ENCODE measurements around the gene TSPYL2.

The TSPYL2 gene

GRCh38 chrX:53080628-53081580, 1.3 kb upstream of the TSPYL2 start:
- peak in 3 of 56 donors; percentile 3 to 14 (median 10) for DNase-seq

- DNase-seq, result peak in 8 of 56 donors; percentile 19 to 54 (median 48)
Measured at GRCh38 chrX:53082773-53083616, 828 bp downstream of the TSPYL2 start.

- DNase-seq, result no peak
Measured at GRCh38 chrX:53084043-53084570, 1.9 kb downstream of the TSPYL2 start.

GRCh38 chrX:53084863-53085262, 2.7 kb downstream of the TSPYL2 start:
- DNase-seq, result no peak

GRCh38 chrX:53085661-53086229, 3.6 kb downstream of the TSPYL2 start:
- DNase-seq, result no peak

- peak in 17 of 56 donors; percentile 3 to 46 (median 25) for DNase-seq
Measured at GRCh38 chrX:53086464-53086863, 4.3 kb downstream of the TSPYL2 start.

GRCh38 chrX:53087388-53087831, 5.2 kb downstream of the TSPYL2 start:
- peak in 1 of 56 donors; percentile 7 for DNase-seq

- peak in 50 of 56 donors; percentile 8 to 87 (median 58) for DNase-seq
Measured at GRCh38 chrX:53088136-53088974, 6.2 kb downstream of the TSPYL2 start.

- peak in 28 of 56 donors; percentile 1 to 76 (median 20) for DNase-seq
Measured at GRCh38 chrX:53089224-53089842, 7.2 kb downstream of the TSPYL2 start.

- no peak for DNase-seq
Measured at GRCh38 chrX:53089925-53090324, 7.8 kb downstream of the TSPYL2 start.

- DNase-seq, result no peak
Measured at GRCh38 chrX:53091354-53091753, 9.2 kb downstream of the TSPYL2 start.

- DNase-seq, result peak in 47 of 56 donors; percentile 1 to 76 (median 29)
Measured at GRCh38 chrX:53093177-53093655, 11.0 kb downstream of the TSPYL2 start.

GRCh38 chrX:53093748-53094581, 11.8 kb downstream of the TSPYL2 start, which contains the start of gene KANTR:
Gene KANTR, plus strand, starts transcription at chrX:53094142. Its CDS starts 30,131 bp downstream, at chrX:53124273.
- peak; percentile 35 to 91 (median 78) for DNase-seq

- no peak for DNase-seq
Measured at GRCh38 chrX:53094582-53094905, 12.4 kb downstream of the TSPYL2 start.

- DNase-seq, result no peak
Measured at GRCh38 chrX:53095796-53096195, 13.6 kb downstream of the TSPYL2 start.

GRCh38 chrX:53114864-53115549, 32.8 kb downstream of the TSPYL2 start:
- DNase-seq, result no peak

GRCh38 chrX:53115550-53115874, 33.3 kb downstream of the TSPYL2 start:
- DNase-seq, result no peak

- peak in 3 of 56 donors; percentile 4 to 5 (median 5) for DNase-seq
Measured at GRCh38 chrX:53116101-53116500, 33.9 kb downstream of the TSPYL2 start.
